Measurements from ENCODE around the gene DYNLT1. TPM values are rescaled to one million over a fixed set of nuclear protein-coding genes. Genes with fewer than 3 reads are reported as not detected.
A peak's percentile ranks its signal among the peaks of the same experiment; 100 is the strongest.

The DYNLT1 gene
- total and polyA plus RNA-seq, 9 of the 15 experiments (the other 6 are each of a cell fraction or from before 2014, with no cell fraction given), result 42.2 to 583 (median 127) TPM

DNA sequence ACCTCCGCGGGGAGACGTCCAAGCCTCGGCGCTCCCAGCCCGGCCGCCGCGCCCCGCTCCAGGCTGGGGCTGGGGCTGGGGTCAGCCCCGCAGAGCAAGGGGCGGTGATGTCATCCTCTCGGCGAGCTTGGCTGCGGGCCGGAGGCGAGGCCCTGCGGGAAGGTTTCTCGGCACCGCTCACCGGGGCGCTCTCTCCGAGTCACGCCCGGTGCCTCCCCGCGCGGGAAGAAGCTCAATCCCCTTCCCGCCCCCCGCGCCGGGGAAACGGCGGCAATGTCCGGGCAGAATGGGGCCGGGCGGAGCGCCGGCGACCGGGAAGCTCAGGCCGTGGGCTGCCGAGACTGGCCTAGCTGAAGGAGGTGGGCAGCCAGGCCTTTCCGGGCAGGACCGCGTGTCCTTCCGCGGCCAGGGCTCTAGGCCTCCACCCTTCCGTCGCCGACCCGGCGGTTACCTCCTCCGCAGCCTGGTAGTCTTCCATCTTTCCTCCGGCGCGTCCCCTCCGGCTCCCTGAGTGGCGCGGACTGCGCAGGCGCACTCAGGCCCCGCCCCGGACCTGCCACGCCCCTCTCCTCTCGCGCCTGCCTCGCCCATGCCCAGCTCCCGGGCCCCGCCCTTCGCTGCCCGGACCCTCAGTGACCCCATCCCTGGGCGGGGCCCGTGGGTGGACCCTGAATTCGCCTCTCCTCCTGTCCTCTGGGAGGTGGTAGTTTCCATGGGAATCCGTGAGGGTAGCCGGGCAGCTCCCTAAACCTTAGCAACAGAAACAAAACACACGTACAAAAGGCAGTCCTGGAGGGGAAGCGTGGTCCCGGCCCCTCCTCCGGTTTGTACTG, at the start of gene DYNLT1 (continued):
- TF ChIP-seq, protein P1, sequence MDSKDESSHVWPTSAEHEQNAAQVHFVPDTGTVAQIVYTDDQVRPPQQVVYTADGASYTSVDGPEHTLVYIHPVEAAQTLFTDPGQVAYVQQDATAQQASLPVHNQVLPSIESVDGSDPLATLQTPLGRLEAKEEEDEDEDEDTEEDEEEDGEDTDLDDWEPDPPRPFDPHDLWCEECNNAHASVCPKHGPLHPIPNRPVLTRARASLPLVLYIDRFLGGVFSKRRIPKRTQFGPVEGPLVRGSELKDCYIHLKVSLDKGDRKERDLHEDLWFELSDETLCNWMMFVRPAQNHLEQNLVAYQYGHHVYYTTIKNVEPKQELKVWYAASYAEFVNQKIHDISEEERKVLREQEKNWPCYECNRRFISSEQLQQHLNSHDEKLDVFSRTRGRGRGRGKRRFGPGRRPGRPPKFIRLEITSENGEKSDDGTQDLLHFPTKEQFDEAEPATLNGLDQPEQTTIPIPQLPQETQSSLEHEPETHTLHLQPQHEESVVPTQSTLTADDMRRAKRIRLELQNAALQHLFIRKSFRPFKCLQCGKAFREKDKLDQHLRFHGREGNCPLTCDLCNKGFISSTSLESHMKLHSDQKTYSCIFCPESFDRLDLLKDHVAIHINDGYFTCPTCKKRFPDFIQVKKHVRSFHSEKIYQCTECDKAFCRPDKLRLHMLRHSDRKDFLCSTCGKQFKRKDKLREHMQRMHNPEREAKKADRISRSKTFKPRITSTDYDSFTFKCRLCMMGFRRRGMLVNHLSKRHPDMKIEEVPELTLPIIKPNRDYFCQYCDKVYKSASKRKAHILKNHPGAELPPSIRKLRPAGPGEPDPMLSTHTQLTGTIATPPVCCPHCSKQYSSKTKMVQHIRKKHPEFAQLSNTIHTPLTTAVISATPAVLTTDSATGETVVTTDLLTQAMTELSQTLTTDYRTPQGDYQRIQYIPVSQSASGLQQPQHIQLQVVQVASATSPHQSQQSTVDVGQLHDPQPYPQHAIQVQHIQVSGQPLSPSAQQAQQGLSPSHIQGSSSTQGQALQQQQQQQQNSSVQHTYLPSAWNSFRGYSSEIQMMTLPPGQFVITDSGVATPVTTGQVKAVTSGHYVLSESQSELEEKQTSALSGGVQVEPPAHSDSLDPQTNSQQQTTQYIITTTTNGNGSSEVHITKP (IDR thresholded peaks at IDR 0.05; ENCODE audit: partially characterized antibody), result no peak
- TF ChIP-seq, protein P2, sequence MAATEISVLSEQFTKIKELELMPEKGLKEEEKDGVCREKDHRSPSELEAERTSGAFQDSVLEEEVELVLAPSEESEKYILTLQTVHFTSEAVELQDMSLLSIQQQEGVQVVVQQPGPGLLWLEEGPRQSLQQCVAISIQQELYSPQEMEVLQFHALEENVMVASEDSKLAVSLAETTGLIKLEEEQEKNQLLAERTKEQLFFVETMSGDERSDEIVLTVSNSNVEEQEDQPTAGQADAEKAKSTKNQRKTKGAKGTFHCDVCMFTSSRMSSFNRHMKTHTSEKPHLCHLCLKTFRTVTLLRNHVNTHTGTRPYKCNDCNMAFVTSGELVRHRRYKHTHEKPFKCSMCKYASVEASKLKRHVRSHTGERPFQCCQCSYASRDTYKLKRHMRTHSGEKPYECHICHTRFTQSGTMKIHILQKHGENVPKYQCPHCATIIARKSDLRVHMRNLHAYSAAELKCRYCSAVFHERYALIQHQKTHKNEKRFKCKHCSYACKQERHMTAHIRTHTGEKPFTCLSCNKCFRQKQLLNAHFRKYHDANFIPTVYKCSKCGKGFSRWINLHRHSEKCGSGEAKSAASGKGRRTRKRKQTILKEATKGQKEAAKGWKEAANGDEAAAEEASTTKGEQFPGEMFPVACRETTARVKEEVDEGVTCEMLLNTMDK (IDR thresholded peaks at IDR 0.05; ENCODE audit: borderline replicate concordance, insufficient read depth, low read depth, low read length, poor library complexity, severe bottlenecking), result no peak
- TF ChIP-seq CBX3 (IDR thresholded peaks at IDR 0.05; ENCODE audit: borderline replicate concordance in 1 of 2, low read length in 2 of 2) (peak in 1 of 2 experiments; percentile 27; a peak in 1 of 3 replicates), CBX8 (IDR thresholded peaks at IDR 0.05; ENCODE audit: borderline replicate concordance, extremely low read depth, low read depth, low read length, poor library complexity, severe bottlenecking) (no peak), RAD21 (CRISPR knock-in tag; conservative IDR thresholded peaks at IDR 0.05 in 1 of 2, IDR thresholded peaks at IDR 0.05 in 1 of 2) (no peak), NONO (IDR thresholded peaks at IDR 0.05; ENCODE audit: low read depth in 2 of 2, low read length in 1 of 2) (peak; percentile 56 to 90), PHB2 (IDR thresholded peaks at IDR 0.05; ENCODE audit: low read depth) (no peak), CBX2 (IDR thresholded peaks at IDR 0.05; ENCODE audit: insufficient read depth, low read length, poor library complexity, severe bottlenecking) (no peak), POLR2G (IDR thresholded peaks at IDR 0.05; ENCODE audit: low read depth, low read length) (peak; percentile 99), STAT5A (IDR thresholded peaks at IDR 0.05; ENCODE audit: borderline replicate concordance, low read length) (no peak; the same call in 1 of the 2 replicates), CBFA2T3 (IDR thresholded peaks at IDR 0.05) (peak; percentile 7; the same call in 1 of the 2 replicates), POLR2AphosphoS2 (IDR thresholded peaks at IDR 0.05; ENCODE audit: low read length) (peak; percentile 61; the same call in 1 of the 2 replicates), FOXM1 (IDR thresholded peaks at IDR 0.05; ENCODE audit: low read depth) (no peak), FOXM1 (CRISPR knock-in tag; IDR thresholded peaks at IDR 0.05; ENCODE audit: low read depth) (peak; percentile 93)
- TF ChIP-seq, protein P3, sequence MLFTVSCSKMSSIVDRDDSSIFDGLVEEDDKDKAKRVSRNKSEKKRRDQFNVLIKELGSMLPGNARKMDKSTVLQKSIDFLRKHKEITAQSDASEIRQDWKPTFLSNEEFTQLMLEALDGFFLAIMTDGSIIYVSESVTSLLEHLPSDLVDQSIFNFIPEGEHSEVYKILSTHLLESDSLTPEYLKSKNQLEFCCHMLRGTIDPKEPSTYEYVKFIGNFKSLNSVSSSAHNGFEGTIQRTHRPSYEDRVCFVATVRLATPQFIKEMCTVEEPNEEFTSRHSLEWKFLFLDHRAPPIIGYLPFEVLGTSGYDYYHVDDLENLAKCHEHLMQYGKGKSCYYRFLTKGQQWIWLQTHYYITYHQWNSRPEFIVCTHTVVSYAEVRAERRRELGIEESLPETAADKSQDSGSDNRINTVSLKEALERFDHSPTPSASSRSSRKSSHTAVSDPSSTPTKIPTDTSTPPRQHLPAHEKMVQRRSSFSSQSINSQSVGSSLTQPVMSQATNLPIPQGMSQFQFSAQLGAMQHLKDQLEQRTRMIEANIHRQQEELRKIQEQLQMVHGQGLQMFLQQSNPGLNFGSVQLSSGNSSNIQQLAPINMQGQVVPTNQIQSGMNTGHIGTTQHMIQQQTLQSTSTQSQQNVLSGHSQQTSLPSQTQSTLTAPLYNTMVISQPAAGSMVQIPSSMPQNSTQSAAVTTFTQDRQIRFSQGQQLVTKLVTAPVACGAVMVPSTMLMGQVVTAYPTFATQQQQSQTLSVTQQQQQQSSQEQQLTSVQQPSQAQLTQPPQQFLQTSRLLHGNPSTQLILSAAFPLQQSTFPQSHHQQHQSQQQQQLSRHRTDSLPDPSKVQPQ (CRISPR knock-in tag; IDR thresholded peaks at IDR 0.05; ENCODE audit: borderline replicate concordance), result no peak
